Fibroblast of lung (primary cell): ENCODE data around the gene CASP5. TPM values are rescaled to one million over a fixed set of nuclear protein-coding genes. Genes with fewer than 3 reads are reported as not detected.

Experiments used
- DNase-seq, 2 donors: peaks; one replicate each; pipeline versions ENCODE4 v3.0.0 to v3.0.0-alpha.2; 2010; ENCODE audit warnings: low read depth in 2 of 2
- H2AFZ ChIP-seq: 2 replicates; pipeline ENCODE4 v1.5.1; 2012; ENCODE audit warnings: low read length, control low read depth, inconsistent platforms
- H3K27ac ChIP-seq: 2 replicates; pipeline ENCODE4 v1.5.1; 2011; ENCODE audit warnings: low read length, control low read depth; ENCODE audit not compliant: insufficient read depth
- H3K27me3 ChIP-seq: 2 replicates; pipeline ENCODE4 v1.5.1; 2011; ENCODE audit warnings: mild to moderate bottlenecking, low read length; ENCODE audit not compliant: control insufficient read depth, insufficient read depth
- H3K36me3 ChIP-seq: 2 replicates; pipeline ENCODE4 v1.5.1; 2011; ENCODE audit warnings: low read length; ENCODE audit not compliant: control insufficient read depth, insufficient read depth
- H3K4me1 ChIP-seq: 2 replicates; pipeline ENCODE4 v1.5.1; 2011; ENCODE audit warnings: low read length; ENCODE audit not compliant: control insufficient read depth, insufficient read depth; ENCODE audit errors: extremely low read depth
- H3K4me2 ChIP-seq: 2 replicates; pipeline ENCODE4 v1.5.1; 2011; ENCODE audit warnings: low read length, control low read depth; ENCODE audit not compliant: insufficient read depth; ENCODE audit errors: extremely low read depth
- H3K4me3 ChIP-seq, 4 experiments: fragments of 200-600 bp in 1 of 4; sonication (generic) in 1 of 4; replicated peaks in 1 of 4; 2 replicates each; pipeline ENCODE4 v1.5.1; 2011 to 2016; ENCODE audit warnings: low read length in 4 of 4, low read depth in 3 of 4, mild to moderate bottlenecking in 3 of 4, control low read depth in 2 of 4, inconsistent platforms in 1 of 4, mixed read lengths in 1 of 4; ENCODE audit not compliant: insufficient read depth in 1 of 4; ENCODE audit errors: control extremely low read depth in 1 of 4
- H3K79me2 ChIP-seq: 2 replicates; pipeline ENCODE4 v1.5.1; 2012; ENCODE audit warnings: mild to moderate bottlenecking, low read length, inconsistent platforms; ENCODE audit not compliant: control insufficient read depth, insufficient read depth
- H3K9ac ChIP-seq: 2 replicates; pipeline ENCODE4 v1.5.1; 2011; ENCODE audit warnings: mild to moderate bottlenecking, low read length, control low read depth; ENCODE audit not compliant: insufficient read depth
- H3K9me3 ChIP-seq: 2 replicates; pipeline ENCODE4 v1.5.1; 2012; ENCODE audit warnings: low read depth, low read length; ENCODE audit not compliant: control insufficient read depth, insufficient read depth
- H4K20me1 ChIP-seq: 2 replicates; pipeline ENCODE4 v1.5.1; 2011; ENCODE audit warnings: low read length; ENCODE audit not compliant: control insufficient read depth, insufficient read depth; ENCODE audit errors: extremely low read depth
- EZH2 ChIP-seq: IDR thresholded peaks from 2 replicates; pipeline ENCODE4 v1.5.1; 2012; ENCODE audit warnings: low read length, control low read depth, mild to moderate bottlenecking; ENCODE audit errors: missing control alignments
- polyA plus RNA-seq, 2 donors: library from polyadenylated mRNA; depleted of rRNA in 1 of 2; stranded (reverse) in 1 of 2; unstranded in 1 of 2; fragments of >200 nt; gene quantifications; 2 replicates each; pipeline ENCODE4 v1.2.1, GENCODE V29; 2011 to 2012; ENCODE audit warnings: missing spikeins in 1 of 2
- total RNA-seq: library from RNA; depleted of rRNA; stranded (reverse); fragments of >200 nt; gene quantifications from 2 replicates; pipeline ENCODE4 v1.2.1, GENCODE V29; 2014
- TF ChIP-seq, protein P1 (sequence below), 2 donors: IDR thresholded peaks in 1 of 2; conservative IDR thresholded peaks in 1 of 2; 1 replicate in 1 of 2; 2 replicates in 1 of 2; pipeline ENCODE4 v1.5.1; 2011 to 2012; ENCODE audit warnings: low read length in 2 of 2, control low read depth in 1 of 2, inconsistent platforms in 1 of 2, low read depth in 1 of 2, mild to moderate bottlenecking in 1 of 2

Gene CASP5
- total and polyA plus RNA-seq, 2 donors (not counting 1 experiment from before 2014, with no cell fraction given) = 0.17 TPM; not detected in 1

DNA sequence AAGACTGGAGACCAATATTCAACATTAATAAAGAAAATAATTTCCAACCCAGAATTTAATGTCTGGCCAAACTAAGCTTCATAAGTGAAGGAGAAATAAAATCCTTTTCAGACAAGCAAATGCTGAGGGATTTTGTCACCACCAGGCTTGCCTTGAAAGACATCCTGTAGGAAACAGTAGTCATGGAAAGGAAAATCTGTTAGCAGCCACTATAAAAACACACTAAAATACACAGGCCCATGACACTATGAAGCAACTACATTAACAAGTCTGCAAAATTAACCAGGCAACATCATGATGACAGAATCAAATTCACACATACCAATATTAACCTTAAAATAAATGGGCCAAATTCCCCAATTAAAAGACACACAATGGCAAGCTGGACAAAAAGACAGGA lies 52.2 kb downstream of the CASP5 start:
- Histone ChIP-seq H4K20me1 (no peaks in the 10 kb centered on the region), H3K4me1 (peaks cover 2% of the 10 kb centered on the region), H3K4me3 (no peak overlapping the region), H3K9ac (no peak overlapping the region), H3K4me2 (no peak overlapping the region), H3K27ac (no peak overlapping the region), H3K27me3 (no peaks in the 10 kb centered on the region), H3K9me3 (no peaks in the 10 kb centered on the region), H3K79me2 (peaks cover 20% of the 10 kb centered on the region), H2AFZ (no peak overlapping the region), H3K36me3 (no peaks in the 10 kb centered on the region)
- TF ChIP-seq, protein P1, sequence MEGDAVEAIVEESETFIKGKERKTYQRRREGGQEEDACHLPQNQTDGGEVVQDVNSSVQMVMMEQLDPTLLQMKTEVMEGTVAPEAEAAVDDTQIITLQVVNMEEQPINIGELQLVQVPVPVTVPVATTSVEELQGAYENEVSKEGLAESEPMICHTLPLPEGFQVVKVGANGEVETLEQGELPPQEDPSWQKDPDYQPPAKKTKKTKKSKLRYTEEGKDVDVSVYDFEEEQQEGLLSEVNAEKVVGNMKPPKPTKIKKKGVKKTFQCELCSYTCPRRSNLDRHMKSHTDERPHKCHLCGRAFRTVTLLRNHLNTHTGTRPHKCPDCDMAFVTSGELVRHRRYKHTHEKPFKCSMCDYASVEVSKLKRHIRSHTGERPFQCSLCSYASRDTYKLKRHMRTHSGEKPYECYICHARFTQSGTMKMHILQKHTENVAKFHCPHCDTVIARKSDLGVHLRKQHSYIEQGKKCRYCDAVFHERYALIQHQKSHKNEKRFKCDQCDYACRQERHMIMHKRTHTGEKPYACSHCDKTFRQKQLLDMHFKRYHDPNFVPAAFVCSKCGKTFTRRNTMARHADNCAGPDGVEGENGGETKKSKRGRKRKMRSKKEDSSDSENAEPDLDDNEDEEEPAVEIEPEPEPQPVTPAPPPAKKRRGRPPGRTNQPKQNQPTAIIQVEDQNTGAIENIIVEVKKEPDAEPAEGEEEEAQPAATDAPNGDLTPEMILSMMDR (conservative IDR thresholded peaks at IDR 0.05 in 1 of 2, IDR thresholded peaks at IDR 0.05 in 1 of 2; ENCODE audit: low read depth in 1 of 2, low read length in 2 of 2) = no peak
- no peak for TF ChIP-seq EZH2
- DNase-seq = no peak

DNA sequence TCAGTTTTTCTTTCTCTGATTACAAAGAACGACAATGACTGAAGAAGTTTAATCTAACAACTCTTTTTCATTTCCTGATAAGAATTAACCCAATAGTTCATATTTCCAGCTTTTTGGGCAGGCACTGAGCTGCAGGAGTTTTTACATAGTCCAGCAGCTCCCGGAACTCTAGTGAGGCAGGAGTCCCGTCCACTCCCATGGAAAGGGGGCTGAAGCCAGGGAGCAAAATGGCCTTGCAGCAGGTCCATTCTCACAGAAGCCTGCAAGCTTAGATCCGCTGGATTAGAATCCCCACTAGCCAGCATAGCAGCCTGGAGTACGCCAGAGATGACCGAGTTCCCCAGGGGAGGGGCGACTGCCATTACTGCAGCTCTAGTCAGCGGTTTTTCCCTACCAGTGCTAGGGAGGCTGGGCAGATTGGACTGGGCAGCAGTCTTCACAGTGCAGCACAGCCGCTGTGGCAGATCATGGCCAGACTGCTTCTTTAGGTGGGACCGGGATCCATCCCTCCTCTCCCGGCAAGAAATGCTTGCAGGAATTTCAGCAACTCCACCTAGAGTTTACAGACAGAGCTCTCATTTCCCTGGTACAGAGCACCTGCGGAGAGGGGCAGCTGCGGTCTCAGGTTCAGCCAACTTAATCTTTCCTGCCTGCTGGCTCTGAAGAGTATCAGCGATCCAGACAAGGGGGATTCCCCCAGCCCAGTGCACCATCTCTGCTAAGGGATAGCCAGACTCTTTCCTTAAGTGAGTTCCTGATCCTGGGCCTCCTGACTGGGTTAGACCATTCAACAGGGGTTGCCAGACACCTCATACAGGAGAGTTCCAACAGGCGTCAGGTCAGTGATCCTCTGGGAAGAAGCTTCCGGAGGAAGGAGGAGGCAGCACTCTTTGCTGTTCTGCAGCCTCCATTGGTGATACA lies 53.9 kb downstream of the CASP5 start:
- peaks cover 2% of the 10 kb centered on the region for H3K4me1 ChIP-seq
- H2AFZ ChIP-seq = peak overlapping the region; percentile 45
- H3K36me3 ChIP-seq = no peaks in the 10 kb centered on the region
- peak overlapping the region; percentile 88 for H3K27ac ChIP-seq
- peak overlapping the region; percentile 26 for H3K4me2 ChIP-seq
- H3K9ac ChIP-seq = no peak overlapping the region
- peak; percentile 4 to 42 for DNase-seq
- peak overlapping the region; percentile 39 to 90 (median 58) for H3K4me3 ChIP-seq
- H3K9me3 ChIP-seq = no peaks in the 10 kb centered on the region
- H3K27me3 ChIP-seq = no peaks in the 10 kb centered on the region
- TF ChIP-seq, protein P1 (conservative IDR thresholded peaks at IDR 0.05 in 1 of 2, IDR thresholded peaks at IDR 0.05 in 1 of 2; ENCODE audit: low read depth in 1 of 2, low read length in 2 of 2) = no peak
- TF ChIP-seq EZH2 = no peak
- peaks cover 33% of the 10 kb centered on the region for H3K79me2 ChIP-seq
- H4K20me1 ChIP-seq = no peaks in the 10 kb centered on the region

DNA sequence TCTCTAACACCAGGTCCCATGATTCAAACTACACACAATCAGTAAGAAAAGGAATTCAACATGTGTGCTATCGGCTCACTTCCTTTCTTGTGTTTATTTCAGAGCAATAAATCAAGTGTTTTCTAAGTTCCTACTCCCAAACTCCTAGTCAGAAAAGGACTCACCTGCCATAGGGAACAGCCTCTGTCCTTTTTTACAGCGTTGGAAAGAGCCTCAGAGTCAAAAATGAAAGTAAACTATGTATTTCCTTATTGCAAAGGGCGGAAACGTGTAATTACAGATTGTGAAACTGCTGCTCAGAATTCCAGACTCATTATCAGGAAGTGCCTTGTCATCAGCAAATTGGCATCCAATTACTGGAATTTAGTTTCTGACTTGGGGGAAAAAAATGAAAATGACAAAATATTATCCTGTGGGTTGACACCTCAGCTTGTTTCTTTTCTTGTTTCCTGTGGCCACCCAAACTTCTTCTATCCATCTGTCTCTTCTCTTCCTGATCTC lies 54.6 kb downstream of the CASP5 start, which contains the start of gene CASP4:
Gene CASP4, minus strand, starts transcription at position 220 of the 501 bp plus-strand sequence. Its CDS starts 49 bp downstream, at position 171.
- TF ChIP-seq, protein P1 (conservative IDR thresholded peaks at IDR 0.05 in 1 of 2, IDR thresholded peaks at IDR 0.05 in 1 of 2; ENCODE audit: low read depth in 1 of 2, low read length in 2 of 2) = no peak
- TF ChIP-seq EZH2 = no peak
- Histone ChIP-seq H3K79me2 (peaks cover 39% of the 10 kb centered on the region), H3K4me3 (peak within 1 kb of the TSS; percentile 39 to 90 (median 58)), H3K9me3 (no peaks in the 10 kb centered on the region), H3K27ac (peak within 1 kb of the TSS; percentile 88), H3K36me3 (no peaks in the 10 kb centered on the region), H3K27me3 (no peaks in the 10 kb centered on the region), H3K9ac (peak within 1 kb of the TSS; percentile 63), H3K4me2 (peak within 1 kb of the TSS; percentile 89), H3K4me1 (peaks cover 2% of the 10 kb centered on the region), H2AFZ (peak within 1 kb of the TSS; percentile 45), H4K20me1 (no peaks in the 10 kb centered on the region)
- peak; percentile 77 to 87 for DNase-seq
